ENCODE data around the gene GFPT2.

DNA sequence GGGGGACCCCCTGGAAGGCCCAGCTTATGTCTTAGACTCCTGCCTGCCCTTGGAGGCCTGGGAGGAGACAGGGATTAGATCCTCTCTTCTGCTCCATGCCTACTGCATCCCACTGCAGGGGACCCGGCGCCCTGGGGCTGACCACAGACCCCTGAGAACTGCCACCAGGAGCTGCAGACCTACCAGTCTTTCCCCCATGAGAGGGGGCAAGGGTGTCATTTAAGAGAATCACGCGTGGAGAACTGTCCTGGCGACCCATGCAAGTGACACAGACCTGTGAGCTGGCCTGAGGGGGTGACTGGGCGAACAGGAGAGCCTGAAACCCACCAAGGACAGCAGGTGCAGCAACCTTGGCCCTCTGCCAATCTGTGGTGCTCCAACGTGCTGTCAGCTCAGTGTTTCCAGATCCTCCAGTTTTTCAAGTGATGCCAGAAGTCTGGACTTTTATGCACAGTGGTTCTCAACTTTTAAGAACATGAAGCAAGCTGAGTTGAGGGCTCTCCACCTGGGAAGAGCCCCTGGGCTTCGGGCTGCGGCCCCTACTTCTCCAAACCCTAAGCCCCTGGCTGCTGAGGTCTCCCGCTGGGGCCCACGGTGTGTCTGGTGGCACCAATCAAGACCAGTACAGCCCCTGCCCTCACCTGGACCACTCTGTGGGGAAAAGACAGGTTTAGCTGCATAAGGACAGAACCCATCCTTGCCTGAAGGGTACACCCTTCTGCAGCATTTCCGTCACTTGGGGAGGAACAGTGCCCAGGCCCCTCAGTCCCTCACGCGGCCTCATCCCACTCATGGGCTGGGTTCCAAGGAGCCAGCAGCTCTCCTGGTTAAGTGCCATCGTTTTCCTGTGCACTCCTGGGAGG, 18.2 kb downstream of the GFPT2 start:
- TF ChIP-seq KDM1A (IDR thresholded peaks at IDR 0.05; ENCODE audit: low read depth) (no peak), ZSCAN20 (CRISPR knock-in tag; IDR thresholded peaks at IDR 0.05) (no peak), POLR2A (IDR thresholded peaks at IDR 0.05; ENCODE audit: low read length) (no peak), CHD4 (IDR thresholded peaks at IDR 0.05; ENCODE audit: borderline replicate concordance) (no peak), JUN (IDR thresholded peaks at IDR 0.05) (no peak), SREBF2 (IDR thresholded peaks at IDR 0.05) (no peak), EP300 (IDR thresholded peaks at IDR 0.05) (no peak), ESRRA (IDR thresholded peaks at IDR 0.05; ENCODE audit: borderline replicate concordance, low read length) (no peak), FOXS1 (CRISPR knock-in tag; IDR thresholded peaks at IDR 0.05) (no peak), MAZ (IDR thresholded peaks at IDR 0.05; ENCODE audit: borderline replicate concordance, low read depth, low read length) (no peak), TP53 (CRISPR knock-in tag; IDR thresholded peaks at IDR 0.05) (no peak)
- TF ChIP-seq, protein P1, sequence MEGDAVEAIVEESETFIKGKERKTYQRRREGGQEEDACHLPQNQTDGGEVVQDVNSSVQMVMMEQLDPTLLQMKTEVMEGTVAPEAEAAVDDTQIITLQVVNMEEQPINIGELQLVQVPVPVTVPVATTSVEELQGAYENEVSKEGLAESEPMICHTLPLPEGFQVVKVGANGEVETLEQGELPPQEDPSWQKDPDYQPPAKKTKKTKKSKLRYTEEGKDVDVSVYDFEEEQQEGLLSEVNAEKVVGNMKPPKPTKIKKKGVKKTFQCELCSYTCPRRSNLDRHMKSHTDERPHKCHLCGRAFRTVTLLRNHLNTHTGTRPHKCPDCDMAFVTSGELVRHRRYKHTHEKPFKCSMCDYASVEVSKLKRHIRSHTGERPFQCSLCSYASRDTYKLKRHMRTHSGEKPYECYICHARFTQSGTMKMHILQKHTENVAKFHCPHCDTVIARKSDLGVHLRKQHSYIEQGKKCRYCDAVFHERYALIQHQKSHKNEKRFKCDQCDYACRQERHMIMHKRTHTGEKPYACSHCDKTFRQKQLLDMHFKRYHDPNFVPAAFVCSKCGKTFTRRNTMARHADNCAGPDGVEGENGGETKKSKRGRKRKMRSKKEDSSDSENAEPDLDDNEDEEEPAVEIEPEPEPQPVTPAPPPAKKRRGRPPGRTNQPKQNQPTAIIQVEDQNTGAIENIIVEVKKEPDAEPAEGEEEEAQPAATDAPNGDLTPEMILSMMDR (IDR thresholded peaks at IDR 0.05), result no peak
